ENCODE data around the gene CCDC40.

GRCh38 chr17:80050706-80051105, 14.3 kb downstream of the CCDC40 start:
- TF ChIP-seq POLR2A (IDR thresholded peaks at IDR 0.05) = no peak
- no peak for TF ChIP-seq CTCF (IDR thresholded peaks at IDR 0.05)

Data from body of pancreas (tissue), 4 donors.